K562 (cell line): Measurements from ENCODE around the gene ATP8B4. TPM values are rescaled to one million over a fixed set of nuclear protein-coding genes. Genes with fewer than 3 reads are reported as not detected.
A peak's percentile ranks its signal among the peaks of the same experiment; 100 is the strongest.

Source experiments
- EHMT2 ChIP-seq: fragments of 450-650 bp; IDR thresholded peaks from 2 replicates; pipeline ENCODE4 v1.6.1; 2018; ENCODE audit warnings: antibody characterized with exemption
- HDAC2 ChIP-seq: fragments of 450-650 bp; IDR thresholded peaks from 2 replicates; pipeline ENCODE4 v1.6.1; 2016; ENCODE audit warnings: mild to moderate bottlenecking
- NFE2 ChIP-seq: IDR thresholded peaks from 2 replicates; pipeline ENCODE4 v1.6.1; 2014; ENCODE audit warnings: antibody characterized with exemption, low read depth
- SP2 ChIP-seq: IDR thresholded peaks from 2 replicates; pipeline ENCODE4 v1.6.1; 2011; ENCODE audit warnings: mild to moderate bottlenecking, low read depth, low read length, moderate library complexity; ENCODE audit not compliant: poor library complexity, severe bottlenecking; ENCODE audit errors: extremely low read depth
- ZNF41 ChIP-seq: fragments of 250-450 bp; sonication (Bioruptor Pico); conservative IDR thresholded peaks from 2 replicates; pipeline ENCODE4 v1.4.0; 2020; ENCODE audit warnings: mild to moderate bottlenecking
- polyA plus RNA-seq, 8 experiments: library from polyadenylated mRNA; depleted of rRNA in 4 of 8; stranded (reverse) in 5 of 8; unstranded in 3 of 8; fragments of >200 nt; fragmentation: Nextera tagmentation in 2 of 8; fragmentation: Illumina TruSeq in 1 of 8; extraction: Ambion mirVana in 2 of 8; extraction: Trizol in 1 of 8; gene quantifications; 2 replicates each; pipeline versions ENCODE4 v1.2.1 to v1.2.3, GENCODE V29; 2011 to 2014; ENCODE audit warnings: inconsistent platforms in 1 of 8, missing spikeins in 1 of 8
- total RNA-seq, 7 experiments: library from RNA; depleted of rRNA in 6 of 7; stranded (reverse); fragments of >200 nt in 6 of 7; fragmentation: Illumina TruSeq in 2 of 7; extraction: Trizol in 2 of 7; gene quantifications; 2 replicates each; pipeline versions ENCODE4 v1.2.1 to v1.2.3, GENCODE V29; 2011 to 2021; ENCODE audit warnings: low replicate concordance in 1 of 7
- TF ChIP-seq, protein P1 (sequence below): fragments of 250-450 bp; sonication (Bioruptor Pico); IDR thresholded peaks from 2 replicates; pipeline ENCODE4 v1.4.0; 2020; ENCODE audit warnings: mild to moderate bottlenecking, moderate library complexity, borderline replicate concordance
- TF ChIP-seq, protein P2 (sequence below), 2 experiments: fragments of 450-650 bp; IDR thresholded peaks; 2 replicates each; pipeline ENCODE4 v1.6.1; 2016
- TF ChIP-seq, protein P3 (sequence below): sonication (generic); formaldehyde crosslinking; IDR thresholded peaks from 2 replicates; pipeline ENCODE4 v1.8.1; 2023; ENCODE audit warnings: mild to moderate bottlenecking, missing genetic modification reagents
- TF ChIP-seq, protein P4 (sequence below), 2 experiments: fragments of 450-650 bp in 1 of 2; sonication (generic) in 1 of 2; formaldehyde crosslinking in 1 of 2; IDR thresholded peaks; 2 replicates each; pipeline versions ENCODE4 v1.7.1 to v1.9.0; 2016 to 2022; ENCODE audit warnings: inconsistent platforms in 1 of 2, mild to moderate bottlenecking in 1 of 2, missing genetic modification reagents in 1 of 2

Gene ATP8B4
- total and polyA plus RNA-seq, 9 of the 15 experiments (the other 6 are each of a cell fraction or from before 2014, with no cell fraction given) = 0.14 to 2.5 (median 0.44) TPM

DNA sequence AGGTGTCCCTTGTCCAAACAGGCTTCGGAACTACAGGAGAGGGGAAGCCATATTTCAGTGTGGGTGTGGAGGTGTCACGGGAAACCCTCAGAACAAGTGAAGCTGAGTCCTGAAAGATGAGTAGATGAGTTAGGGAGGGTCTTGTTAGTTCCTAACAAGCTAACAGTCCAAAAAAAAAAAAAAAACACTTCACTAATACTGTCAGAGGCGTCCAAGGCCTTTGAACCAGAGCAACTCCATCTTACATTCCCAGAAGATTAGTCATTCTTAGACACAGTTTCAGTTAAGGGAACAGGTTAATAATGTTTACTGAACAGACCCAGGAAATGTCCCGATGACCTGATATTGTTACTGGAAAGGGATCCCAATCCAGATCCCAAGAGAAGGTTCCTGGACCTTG, 7.0 kb upstream of the ATP8B4 start (continued):
- TF ChIP-seq, protein P1, sequence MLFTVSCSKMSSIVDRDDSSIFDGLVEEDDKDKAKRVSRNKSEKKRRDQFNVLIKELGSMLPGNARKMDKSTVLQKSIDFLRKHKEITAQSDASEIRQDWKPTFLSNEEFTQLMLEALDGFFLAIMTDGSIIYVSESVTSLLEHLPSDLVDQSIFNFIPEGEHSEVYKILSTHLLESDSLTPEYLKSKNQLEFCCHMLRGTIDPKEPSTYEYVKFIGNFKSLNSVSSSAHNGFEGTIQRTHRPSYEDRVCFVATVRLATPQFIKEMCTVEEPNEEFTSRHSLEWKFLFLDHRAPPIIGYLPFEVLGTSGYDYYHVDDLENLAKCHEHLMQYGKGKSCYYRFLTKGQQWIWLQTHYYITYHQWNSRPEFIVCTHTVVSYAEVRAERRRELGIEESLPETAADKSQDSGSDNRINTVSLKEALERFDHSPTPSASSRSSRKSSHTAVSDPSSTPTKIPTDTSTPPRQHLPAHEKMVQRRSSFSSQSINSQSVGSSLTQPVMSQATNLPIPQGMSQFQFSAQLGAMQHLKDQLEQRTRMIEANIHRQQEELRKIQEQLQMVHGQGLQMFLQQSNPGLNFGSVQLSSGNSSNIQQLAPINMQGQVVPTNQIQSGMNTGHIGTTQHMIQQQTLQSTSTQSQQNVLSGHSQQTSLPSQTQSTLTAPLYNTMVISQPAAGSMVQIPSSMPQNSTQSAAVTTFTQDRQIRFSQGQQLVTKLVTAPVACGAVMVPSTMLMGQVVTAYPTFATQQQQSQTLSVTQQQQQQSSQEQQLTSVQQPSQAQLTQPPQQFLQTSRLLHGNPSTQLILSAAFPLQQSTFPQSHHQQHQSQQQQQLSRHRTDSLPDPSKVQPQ (CRISPR knock-in tag) = no peak
- no peak for TF ChIP-seq SP2
- no peak for TF ChIP-seq EHMT2
- TF ChIP-seq, protein P2, sequence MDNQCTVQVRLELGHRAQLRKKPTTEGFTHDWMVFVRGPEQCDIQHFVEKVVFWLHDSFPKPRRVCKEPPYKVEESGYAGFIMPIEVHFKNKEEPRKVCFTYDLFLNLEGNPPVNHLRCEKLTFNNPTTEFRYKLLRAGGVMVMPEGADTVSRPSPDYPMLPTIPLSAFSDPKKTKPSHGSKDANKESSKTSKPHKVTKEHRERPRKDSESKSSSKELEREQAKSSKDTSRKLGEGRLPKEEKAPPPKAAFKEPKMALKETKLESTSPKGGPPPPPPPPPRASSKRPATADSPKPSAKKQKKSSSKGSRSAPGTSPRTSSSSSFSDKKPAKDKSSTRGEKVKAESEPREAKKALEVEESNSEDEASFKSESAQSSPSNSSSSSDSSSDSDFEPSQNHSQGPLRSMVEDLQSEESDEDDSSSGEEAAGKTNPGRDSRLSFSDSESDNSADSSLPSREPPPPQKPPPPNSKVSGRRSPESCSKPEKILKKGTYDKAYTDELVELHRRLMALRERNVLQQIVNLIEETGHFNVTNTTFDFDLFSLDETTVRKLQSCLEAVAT (IDR thresholded peaks at IDR 0.05) = no peak
- no peak for TF ChIP-seq NFE2
- TF ChIP-seq, protein P3, sequence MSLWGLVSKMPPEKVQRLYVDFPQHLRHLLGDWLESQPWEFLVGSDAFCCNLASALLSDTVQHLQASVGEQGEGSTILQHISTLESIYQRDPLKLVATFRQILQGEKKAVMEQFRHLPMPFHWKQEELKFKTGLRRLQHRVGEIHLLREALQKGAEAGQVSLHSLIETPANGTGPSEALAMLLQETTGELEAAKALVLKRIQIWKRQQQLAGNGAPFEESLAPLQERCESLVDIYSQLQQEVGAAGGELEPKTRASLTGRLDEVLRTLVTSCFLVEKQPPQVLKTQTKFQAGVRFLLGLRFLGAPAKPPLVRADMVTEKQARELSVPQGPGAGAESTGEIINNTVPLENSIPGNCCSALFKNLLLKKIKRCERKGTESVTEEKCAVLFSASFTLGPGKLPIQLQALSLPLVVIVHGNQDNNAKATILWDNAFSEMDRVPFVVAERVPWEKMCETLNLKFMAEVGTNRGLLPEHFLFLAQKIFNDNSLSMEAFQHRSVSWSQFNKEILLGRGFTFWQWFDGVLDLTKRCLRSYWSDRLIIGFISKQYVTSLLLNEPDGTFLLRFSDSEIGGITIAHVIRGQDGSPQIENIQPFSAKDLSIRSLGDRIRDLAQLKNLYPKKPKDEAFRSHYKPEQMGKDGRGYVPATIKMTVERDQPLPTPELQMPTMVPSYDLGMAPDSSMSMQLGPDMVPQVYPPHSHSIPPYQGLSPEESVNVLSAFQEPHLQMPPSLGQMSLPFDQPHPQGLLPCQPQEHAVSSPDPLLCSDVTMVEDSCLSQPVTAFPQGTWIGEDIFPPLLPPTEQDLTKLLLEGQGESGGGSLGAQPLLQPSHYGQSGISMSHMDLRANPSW = no peak
- TF ChIP-seq, protein P4, sequence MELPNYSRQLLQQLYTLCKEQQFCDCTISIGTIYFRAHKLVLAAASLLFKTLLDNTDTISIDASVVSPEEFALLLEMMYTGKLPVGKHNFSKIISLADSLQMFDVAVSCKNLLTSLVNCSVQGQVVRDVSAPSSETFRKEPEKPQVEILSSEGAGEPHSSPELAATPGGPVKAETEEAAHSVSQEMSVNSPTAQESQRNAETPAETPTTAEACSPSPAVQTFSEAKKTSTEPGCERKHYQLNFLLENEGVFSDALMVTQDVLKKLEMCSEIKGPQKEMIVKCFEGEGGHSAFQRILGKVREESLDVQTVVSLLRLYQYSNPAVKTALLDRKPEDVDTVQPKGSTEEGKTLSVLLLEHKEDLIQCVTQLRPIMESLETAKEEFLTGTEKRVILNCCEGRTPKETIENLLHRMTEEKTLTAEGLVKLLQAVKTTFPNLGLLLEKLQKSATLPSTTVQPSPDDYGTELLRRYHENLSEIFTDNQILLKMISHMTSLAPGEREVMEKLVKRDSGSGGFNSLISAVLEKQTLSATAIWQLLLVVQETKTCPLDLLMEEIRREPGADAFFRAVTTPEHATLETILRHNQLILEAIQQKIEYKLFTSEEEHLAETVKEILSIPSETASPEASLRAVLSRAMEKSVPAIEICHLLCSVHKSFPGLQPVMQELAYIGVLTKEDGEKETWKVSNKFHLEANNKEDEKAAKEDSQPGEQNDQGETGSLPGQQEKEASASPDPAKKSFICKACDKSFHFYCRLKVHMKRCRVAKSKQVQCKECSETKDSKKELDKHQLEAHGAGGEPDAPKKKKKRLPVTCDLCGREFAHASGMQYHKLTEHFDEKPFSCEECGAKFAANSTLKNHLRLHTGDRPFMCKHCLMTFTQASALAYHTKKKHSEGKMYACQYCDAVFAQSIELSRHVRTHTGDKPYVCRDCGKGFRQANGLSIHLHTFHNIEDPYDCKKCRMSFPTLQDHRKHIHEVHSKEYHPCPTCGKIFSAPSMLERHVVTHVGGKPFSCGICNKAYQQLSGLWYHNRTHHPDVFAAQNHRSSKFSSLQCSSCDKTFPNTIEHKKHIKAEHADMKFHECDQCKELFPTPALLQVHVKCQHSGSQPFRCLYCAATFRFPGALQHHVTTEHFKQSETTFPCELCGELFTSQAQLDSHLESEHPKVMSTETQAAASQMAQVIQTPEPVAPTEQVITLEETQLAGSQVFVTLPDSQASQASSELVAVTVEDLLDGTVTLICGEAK (IDR thresholded peaks at IDR 0.05) = no peak
- TF ChIP-seq, protein P4 (CRISPR knock-in tag; IDR thresholded peaks at IDR 0.05) = no peak
- TF ChIP-seq HDAC2 = no peak
- TF ChIP-seq ZNF41 (CRISPR knock-in tag) = 0 out of 2 replicates have a peak, but pooled peaks have one; percentile 61
